ENCODE data around the gene PIP5KL1.

PIP5KL1 gene

GRCh38 chr9:127871531-127871930 is 59.0 kb downstream of the PIP5KL1 start:
- no peak for DNase-seq (ENCODE audit: low spot score)

DNA sequence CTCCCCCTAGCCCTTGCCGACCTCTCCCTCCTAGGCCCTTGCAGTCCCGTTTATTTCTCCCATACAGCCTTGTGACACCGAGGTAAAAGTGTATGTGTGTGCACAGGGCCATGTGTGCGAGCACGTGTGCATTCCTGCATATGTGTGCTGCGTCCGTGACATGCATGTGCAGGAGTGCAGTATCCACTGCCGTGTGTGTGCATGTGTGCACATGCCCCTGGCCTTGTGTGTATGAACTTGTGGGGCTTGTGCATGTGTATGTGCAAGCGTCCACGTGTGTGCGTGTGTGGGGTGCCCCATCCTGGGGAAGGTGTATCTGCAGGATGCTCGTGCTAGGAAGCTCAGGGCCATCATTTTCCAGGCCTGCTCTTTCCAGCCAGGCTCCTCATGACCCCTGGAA is 59.7 kb downstream of the PIP5KL1 start:
- DNase-seq (ENCODE audit: low spot score): no peak
